Glomerular endothelial cell (primary cell): Measurements from ENCODE around the gene COG5. TPM values are rescaled to one million over a fixed set of nuclear protein-coding genes. Genes with fewer than 3 reads are reported as not detected.

Source experiments
- DNase-seq: peaks from one replicate; pipeline ENCODE4 v3.0.0-alpha.2; 2011; ENCODE audit warnings: low read depth, low spot score; ENCODE audit errors: extremely low read depth
- total RNA-seq: library from RNA; depleted of rRNA; stranded (reverse); fragments of >200 nt; gene quantifications from 2 replicates; pipeline ENCODE4 v1.2.3, GENCODE V29; 2015

COG5 gene
- total RNA-seq, 1 donor from 2014 or later: 45.3 TPM

GRCh38 chr7:107345898-107346297 lies 217.8 kb downstream of the COG5 start:
- DNase-seq: no peak

GRCh38 chr7:107344799-107345198 lies 218.9 kb downstream of the COG5 start:
- DNase-seq: no peak

DNA sequence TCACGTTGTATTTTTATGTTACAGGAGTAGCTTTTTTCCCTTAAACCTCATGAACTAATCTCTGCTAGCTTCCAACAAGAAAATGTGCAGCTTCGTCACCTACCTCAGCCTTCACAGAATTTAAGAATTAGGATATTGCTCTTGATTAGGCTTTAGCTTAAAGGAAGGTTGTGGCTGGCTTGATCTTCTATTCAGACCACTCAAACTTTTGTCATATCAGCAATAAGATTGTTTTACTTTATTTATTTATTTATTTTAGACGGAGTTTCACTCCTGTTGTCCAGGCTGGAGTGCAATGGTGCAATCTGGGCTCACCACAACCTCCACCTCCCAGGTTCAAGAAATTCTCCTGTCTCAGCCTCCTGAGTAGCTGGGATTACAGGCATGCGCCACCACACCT lies 219.4 kb downstream of the COG5 start:
- no peak for DNase-seq

- DNase-seq: no peak
Observed at GRCh38 chr7:107338080-107338479, 225.6 kb downstream of the COG5 start.

DNA sequence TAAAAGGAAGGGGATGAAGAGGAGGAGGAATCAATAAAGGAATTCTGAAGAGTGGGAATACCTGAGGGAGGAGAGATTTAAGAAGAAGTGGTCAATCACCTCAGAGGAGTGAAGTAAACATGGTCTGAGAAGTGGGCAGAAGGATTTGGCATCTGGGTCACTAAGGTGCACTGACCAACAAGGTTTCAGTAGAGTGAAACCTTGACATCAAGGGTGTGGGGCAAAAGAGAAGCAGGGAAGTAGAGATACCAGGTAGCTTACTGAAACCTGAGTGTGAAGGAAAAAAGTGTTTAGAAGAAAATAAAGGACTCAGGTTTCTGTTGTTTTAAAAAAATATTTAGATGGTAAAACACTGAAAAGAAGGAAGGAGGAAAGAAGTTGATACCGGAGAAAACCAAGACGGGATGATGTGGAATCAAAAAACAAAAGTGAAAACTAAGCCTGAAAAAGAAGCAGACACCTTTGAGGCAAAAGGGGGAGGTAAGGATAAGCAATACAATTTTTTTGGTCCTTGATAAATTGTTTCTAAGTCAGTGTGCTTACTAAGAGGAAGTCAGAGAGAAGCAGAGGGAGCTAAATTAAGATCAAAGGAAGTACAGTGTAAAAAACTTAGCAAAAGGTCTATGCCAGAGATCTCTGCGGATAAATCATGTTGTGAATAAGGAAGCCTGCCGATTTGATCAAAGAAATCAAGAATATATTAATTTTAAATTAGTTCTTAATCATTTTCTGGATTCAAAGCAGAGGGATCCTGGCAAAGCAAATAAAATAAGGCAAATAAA lies 231.0 kb downstream of the COG5 start:
- no peak for DNase-seq

GRCh38 chr7:107330478-107330877 lies 233.2 kb downstream of the COG5 start:
- no peak for DNase-seq

- DNase-seq: no peak
Observed at GRCh38 chr7:107327986-107328569, 235.6 kb downstream of the COG5 start.

DNA sequence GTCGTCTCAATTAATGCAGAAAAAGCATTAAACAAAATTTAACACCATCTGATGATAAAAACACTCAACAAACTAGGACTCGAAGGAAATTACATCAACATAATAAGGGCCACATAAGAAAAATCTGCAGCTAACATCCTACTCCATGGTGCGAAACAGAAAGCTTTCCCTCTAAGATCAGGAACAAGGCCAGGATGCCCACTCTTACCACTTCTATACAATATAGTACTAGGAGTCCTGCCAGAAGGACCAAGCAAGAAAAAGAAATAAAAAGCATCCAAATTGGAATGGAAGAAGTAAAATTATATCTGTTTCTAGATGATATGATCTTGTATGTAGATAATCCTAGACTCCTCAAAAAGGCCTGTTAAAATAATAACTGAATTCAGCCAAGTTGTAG lies 237.7 kb downstream of the COG5 start:
- DNase-seq: no peak

- no peak for DNase-seq
Observed at GRCh38 chr7:107322015-107322414, 241.7 kb downstream of the COG5 start.

DNA sequence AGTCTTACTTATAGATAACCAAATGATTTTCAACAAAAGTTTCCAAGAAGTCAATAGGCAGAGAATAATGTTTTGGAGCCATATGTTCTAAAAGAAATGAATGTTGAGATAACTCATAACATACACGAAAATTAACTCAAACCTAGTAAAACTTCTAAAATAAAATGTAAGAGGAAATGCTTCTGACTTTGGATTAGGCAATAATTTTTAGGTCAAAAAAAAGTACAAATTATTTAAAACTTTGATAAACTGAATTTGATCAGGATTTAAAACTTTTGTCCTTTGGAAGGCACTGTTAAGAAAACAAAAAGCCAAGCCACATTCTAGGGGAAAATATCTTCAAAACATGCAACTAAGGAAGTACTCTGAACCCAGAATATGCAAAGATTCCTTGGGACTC lies 242.1 kb downstream of the COG5 start:
- no peak for DNase-seq

DNA sequence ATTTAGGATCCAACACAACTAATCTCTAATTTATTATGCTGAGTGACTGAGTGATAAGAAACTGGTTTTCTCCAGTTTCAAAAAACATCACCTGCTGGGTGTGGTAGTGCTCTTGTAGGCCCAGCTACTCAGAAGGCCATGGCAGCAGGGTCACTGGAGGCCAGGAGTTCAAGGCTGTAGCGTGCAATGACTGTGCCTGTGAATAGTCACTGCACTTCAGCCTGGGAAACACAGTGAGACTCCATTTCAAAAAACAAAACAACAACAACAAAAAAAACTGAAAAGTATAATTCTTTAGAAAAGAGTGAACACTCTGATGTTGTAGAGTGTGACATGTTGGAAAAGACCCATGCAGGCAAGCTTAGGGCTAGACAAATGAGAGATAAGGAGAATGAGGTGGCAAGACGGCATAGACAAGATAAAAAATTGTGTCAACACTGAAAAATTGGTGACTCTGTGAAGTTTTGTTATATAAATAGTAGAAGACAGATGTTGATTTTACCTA lies 243.9 kb downstream of the COG5 start:
- DNase-seq: no peak

DNA sequence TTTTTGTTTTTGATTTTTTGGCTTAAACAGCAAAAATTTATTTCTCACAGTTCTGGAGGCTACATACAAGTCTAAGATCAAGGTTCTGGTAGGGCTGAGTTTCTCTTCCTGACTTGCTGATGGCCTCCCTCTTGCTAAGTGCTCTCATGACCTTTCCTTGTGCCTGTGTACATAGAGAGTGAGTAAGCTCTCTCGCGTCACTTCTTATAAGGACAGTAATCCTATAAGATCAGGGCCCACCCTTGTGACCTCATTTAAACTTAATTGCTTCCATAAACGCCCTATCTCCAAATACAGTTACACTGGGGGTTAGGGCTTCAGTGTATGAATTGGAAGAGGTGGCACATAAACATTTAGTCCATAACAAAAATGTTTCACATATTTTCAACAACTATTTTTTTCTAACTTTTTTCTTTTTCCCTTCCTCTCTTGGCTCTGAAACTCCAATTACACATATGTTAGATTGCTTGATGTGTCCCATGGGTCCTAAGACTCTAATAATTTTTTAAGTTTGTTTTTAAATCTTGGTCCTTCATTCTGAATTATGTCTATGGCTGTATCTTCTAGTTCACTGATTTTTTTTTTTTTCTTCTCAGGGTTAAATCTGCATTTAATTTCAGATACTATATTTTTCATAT lies 245.1 kb downstream of the COG5 start:
- no peak for DNase-seq

DNA sequence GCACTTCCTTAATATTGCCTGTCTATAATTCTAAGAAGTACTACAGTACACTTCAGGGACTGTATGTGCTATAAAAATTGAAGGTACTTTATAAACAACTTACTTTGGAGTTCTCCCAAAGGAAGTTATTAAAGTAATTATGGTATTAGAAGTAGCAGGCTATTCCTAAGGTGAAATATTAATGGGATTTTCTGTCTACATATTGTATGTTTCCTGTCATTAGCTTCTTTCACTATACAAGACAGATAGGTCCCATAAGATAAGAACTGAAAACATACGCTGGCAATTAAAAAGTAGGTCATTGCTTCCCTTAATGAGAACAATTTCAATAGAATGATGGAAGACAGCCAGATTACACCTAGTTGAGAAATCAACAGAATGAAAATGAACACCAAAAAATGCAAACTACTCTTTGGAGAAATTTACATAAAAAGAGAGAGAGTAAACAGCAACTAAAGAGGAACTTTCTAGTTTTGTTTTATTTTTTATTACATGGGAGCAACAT lies 248.0 kb downstream of the COG5 start:
- DNase-seq: no peak

GRCh38 chr7:107313355-107313754 lies 250.4 kb downstream of the COG5 start:
- no peak for DNase-seq

GRCh38 chr7:107312418-107312817 lies 251.3 kb downstream of the COG5 start:
- no peak for DNase-seq

DNA sequence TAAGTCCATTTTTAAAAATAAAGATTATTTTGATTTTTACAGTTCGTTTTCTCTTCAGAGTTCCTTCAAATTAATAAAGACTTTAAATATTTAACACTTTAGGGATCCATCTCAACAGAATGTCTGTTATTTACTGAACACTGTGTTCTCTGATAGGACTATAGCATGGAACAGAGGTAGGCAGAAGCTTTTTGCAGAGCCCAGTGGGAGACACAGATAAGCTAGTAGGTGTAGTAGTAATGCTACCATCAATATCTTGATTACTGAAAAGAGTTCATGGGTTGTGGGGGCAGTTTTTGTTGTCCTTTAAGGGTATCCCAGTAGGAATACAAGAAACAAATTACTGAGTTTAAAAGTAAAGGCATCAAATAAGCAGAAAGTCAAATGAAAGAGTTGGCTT lies 254.4 kb downstream of the COG5 start:
- DNase-seq: no peak

- no peak for DNase-seq
Observed at GRCh38 chr7:107304636-107305035, 259.1 kb downstream of the COG5 start.

- DNase-seq: no peak
Observed at GRCh38 chr7:107304063-107304462, 259.7 kb downstream of the COG5 start.

DNA sequence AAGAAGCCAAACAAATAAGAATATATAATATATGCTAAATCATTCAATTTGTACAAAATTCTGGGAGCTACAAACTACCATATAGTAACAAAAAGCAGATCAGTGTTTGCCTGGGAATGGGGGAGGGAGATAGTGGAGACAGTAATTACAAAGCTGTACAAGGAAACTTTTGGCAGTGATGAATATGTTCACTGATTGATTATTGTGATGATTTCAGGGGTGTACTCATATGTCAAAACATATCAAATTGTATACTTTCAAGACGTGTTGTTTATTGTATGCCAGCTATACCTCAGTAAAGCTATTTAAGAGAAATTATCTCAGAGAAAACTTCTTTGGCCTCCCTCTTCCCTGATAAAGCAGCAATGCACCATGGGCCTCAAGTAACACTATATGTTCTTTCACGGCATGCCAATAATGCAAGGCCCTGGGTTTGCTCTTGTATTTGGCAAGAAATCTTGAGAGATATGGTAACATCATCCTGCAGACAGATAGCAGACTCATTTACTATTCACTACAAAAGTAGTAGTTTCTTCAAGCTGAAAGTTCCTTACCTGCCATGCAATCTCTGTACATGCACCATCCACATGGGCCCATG lies 261.4 kb downstream of the COG5 start:
- no peak for DNase-seq

GRCh38 chr7:107294182-107294581 lies 269.5 kb downstream of the COG5 start:
- no peak for DNase-seq

DNA sequence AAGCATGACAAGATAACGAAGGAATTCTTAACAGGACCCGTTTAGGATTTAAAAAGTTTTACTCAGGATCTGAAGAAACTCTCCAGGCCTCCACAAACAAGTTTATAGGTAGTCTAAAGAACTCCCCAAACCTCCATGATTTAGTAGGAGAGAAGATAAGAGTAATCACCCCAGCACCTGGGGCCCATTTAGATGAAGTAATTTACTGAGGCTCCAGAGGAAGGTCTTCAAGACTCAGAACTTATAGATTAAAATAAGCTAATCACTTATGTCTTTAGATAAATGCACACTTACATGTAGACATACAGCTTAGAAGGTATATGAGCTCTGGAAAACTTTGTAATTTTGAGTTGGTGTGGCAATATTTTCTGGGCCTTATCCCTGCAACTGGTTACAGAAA lies 271.1 kb downstream of the COG5 start:
- DNase-seq: no peak
